ENCODE results near the gene PSMA6.

The PSMA6 gene

DNA sequence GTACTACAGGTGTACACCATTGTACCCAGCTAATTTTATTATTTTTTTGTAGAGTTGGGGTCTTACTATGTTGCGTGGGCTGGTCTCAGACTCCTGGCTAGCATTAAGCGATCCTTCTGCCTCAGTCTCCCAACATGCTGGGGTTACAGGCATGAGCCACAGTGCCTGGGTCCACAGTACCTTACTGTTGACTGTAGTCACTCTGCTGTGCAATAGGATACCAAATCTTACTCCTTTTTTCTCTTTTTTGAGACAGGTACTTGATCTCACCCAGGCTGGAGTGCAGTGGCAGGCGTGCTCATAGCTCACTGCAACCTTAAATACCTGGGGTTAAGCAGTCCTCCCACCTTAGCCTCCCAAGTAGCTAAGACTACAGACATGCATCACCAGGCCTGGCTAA lies 25.6 kb downstream of the PSMA6 start:
- H3K4me3 ChIP-seq (ENCODE audit: low read length): no peak overlapping the region
- no peak for DNase-seq (ENCODE audit: low read depth)
- TF ChIP-seq, protein P1, sequence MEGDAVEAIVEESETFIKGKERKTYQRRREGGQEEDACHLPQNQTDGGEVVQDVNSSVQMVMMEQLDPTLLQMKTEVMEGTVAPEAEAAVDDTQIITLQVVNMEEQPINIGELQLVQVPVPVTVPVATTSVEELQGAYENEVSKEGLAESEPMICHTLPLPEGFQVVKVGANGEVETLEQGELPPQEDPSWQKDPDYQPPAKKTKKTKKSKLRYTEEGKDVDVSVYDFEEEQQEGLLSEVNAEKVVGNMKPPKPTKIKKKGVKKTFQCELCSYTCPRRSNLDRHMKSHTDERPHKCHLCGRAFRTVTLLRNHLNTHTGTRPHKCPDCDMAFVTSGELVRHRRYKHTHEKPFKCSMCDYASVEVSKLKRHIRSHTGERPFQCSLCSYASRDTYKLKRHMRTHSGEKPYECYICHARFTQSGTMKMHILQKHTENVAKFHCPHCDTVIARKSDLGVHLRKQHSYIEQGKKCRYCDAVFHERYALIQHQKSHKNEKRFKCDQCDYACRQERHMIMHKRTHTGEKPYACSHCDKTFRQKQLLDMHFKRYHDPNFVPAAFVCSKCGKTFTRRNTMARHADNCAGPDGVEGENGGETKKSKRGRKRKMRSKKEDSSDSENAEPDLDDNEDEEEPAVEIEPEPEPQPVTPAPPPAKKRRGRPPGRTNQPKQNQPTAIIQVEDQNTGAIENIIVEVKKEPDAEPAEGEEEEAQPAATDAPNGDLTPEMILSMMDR (conservative IDR thresholded peaks at IDR 0.05; ENCODE audit: low read length): no peak

DNA sequence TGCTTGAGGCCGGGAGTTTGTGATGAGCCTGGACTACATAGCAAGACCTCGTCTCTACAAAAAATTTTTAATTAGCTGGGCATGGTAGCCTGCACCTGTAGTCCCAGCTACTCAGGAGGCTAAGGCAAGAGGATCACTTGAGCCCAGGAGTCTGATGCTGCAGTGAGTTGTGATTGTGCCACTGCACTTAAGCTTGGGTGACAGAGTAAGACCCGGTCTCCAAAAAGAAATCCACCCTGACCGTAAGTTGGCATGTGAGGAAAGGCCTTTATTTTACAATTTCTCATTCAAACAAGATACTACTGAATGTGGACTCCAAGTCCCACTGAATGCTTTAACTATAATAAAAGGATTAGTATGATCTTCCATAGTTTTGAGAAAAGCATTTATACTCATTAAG lies 27.3 kb downstream of the PSMA6 start:
- DNase-seq (ENCODE audit: low read depth): no peak
- H3K4me3 ChIP-seq (ENCODE audit: low read length): no peak overlapping the region
- TF ChIP-seq, protein P1 (conservative IDR thresholded peaks at IDR 0.05; ENCODE audit: low read length): no peak

DNA sequence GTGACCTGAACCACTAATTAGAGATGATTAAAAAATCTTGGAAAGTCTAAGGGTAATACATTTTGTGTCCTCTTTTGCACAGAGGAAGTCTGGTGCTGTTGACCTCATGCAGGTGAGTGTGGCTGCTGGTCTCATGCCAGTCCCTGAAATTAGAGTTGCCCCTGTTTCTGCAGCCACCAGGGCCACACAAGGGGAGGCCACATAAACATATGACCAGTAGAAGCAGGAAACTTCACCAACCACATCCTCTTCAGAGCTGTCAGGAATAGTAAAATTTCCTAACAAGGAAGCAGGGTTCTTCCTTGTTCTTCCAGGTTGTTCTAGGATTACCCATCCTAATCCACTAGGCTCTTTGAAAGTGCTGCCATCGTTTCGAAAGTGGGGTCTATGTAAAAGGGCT lies 28.3 kb downstream of the PSMA6 start:
- H3K4me3 ChIP-seq (ENCODE audit: low read length): no peak overlapping the region
- DNase-seq (ENCODE audit: low read depth): no peak
- TF ChIP-seq, protein P1 (conservative IDR thresholded peaks at IDR 0.05; ENCODE audit: low read length): no peak

DNA sequence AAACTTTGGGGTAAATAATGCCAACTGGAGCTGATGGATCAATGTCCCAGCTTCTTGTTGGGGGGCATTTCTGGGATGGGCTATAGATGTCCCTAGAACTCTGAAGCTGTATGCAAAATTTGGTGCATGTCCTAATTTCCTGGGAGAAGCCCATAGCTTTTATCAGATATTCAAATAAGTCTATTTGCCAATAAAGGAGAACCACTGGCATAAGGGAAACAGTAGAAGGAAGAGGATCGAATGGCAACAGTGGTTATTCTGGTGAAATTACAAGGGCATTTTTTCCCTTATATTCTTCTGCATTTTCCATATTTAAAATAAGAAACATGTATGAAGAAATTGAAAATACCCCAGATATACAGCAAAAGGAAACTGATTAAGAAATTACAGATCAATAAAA lies 34.2 kb downstream of the PSMA6 start:
- TF ChIP-seq, protein P1 (conservative IDR thresholded peaks at IDR 0.05; ENCODE audit: low read length): no peak
- no peak for DNase-seq (ENCODE audit: low read depth)
- H3K4me3 ChIP-seq (ENCODE audit: low read length): no peak overlapping the region

DNA sequence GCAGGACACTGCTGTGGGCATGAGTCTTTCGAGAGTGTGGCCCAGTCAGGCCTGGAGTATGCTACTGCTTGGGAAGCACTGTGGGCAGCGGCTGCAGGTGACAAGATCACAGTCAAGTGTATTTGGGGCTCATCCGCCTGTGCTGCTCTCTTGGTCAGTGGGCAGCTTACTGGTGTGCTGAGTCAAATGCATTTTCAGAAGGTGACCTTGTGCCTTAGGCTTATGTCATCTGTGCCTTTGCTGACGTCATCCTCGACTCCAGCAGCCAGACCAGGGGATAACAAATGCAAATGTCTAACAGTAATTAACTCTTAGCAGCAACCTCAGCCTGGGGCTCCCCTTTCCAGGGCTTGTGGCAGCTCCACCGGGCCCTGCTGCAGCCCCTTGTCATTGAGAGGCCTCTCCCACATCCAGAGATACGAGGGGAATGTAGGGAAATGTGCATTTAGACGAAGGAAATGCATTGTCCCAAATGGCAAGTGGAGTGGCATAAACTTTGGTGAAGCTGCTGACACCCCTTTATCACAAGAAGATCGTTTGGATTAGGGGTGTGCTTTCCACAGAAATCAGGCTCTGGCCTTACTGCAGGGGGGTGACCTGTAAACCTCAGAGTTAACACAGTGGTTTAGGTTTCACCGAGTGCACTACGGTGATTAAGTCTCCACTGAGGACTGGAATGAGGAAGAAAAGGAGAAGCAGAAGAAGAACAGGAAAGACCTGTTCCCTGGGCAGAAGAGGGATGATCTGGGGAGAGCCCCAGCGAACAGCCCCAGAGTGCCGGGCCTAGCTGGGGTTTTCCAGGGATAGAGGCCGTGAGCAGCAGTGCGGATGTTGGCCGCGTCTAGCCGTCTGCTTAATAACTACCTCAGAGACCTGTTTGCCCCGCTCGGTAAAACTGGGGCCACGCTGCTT lies 39.7 kb downstream of the PSMA6 start:
- H3K4me3 ChIP-seq (ENCODE audit: low read length): no peak overlapping the region
- peak; percentile 7 for DNase-seq (ENCODE audit: low read depth)
- TF ChIP-seq, protein P1 (conservative IDR thresholded peaks at IDR 0.05; ENCODE audit: low read length): no peak

DNA sequence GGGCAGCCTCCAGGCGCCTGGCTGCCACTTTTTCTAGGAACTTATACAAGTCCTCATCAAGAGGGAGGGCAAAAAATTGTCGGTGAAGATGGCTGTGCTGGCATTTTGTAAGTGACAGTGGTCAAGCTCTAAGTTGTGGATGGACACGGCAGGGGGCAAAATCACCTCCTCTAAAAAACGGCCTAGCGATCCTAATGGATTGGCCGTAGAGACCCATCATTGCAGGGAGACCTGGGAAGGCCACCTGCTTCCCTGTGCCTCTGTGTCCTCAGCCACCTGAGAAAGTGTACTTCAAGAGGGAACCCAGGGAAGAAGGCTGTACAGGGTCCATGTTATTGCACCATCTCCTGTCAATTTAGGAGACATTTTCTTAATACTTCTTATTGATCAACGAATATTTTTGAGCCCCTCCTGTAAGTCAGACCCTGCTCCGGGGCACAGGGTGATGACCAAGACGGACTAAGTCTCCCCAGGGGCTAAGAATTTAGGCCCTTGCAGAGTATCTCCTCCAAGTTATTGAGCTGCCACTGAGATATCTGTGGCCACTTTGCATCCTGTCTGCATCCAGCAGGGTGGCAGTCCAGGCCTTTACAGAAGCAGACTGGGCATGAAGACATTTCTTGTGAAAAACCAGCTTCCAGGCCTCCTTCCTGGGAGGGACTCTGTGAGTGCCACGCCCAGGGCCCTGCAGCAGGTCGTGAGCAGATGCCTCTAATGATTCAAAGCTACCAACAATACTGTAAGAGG lies 40.5 kb downstream of the PSMA6 start:
- H3K4me3 ChIP-seq (ENCODE audit: low read length): no peak overlapping the region
- TF ChIP-seq, protein P1 (conservative IDR thresholded peaks at IDR 0.05; ENCODE audit: low read length): 0 out of 2 replicates have a peak, but pooled peaks have one; percentile 2
- DNase-seq (ENCODE audit: low read depth): peak; percentile 41
